GM12872 (cell line): ENCODE measurements around the gene LTA4H.

Experiments
- TF ChIP-seq, protein P1 (sequence below): IDR thresholded peaks from 3 replicates; pipeline ENCODE4 v1.5.1; 2011; ENCODE audit warnings: low read depth, mild to moderate bottlenecking, low read length, moderate library complexity; ENCODE audit not compliant: insufficient read depth

Gene LTA4H

GRCh38 chr12:96036765-96037455 is 1.5 kb upstream of the LTA4H start:
- TF ChIP-seq, protein P1, sequence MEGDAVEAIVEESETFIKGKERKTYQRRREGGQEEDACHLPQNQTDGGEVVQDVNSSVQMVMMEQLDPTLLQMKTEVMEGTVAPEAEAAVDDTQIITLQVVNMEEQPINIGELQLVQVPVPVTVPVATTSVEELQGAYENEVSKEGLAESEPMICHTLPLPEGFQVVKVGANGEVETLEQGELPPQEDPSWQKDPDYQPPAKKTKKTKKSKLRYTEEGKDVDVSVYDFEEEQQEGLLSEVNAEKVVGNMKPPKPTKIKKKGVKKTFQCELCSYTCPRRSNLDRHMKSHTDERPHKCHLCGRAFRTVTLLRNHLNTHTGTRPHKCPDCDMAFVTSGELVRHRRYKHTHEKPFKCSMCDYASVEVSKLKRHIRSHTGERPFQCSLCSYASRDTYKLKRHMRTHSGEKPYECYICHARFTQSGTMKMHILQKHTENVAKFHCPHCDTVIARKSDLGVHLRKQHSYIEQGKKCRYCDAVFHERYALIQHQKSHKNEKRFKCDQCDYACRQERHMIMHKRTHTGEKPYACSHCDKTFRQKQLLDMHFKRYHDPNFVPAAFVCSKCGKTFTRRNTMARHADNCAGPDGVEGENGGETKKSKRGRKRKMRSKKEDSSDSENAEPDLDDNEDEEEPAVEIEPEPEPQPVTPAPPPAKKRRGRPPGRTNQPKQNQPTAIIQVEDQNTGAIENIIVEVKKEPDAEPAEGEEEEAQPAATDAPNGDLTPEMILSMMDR = no peak

DNA sequence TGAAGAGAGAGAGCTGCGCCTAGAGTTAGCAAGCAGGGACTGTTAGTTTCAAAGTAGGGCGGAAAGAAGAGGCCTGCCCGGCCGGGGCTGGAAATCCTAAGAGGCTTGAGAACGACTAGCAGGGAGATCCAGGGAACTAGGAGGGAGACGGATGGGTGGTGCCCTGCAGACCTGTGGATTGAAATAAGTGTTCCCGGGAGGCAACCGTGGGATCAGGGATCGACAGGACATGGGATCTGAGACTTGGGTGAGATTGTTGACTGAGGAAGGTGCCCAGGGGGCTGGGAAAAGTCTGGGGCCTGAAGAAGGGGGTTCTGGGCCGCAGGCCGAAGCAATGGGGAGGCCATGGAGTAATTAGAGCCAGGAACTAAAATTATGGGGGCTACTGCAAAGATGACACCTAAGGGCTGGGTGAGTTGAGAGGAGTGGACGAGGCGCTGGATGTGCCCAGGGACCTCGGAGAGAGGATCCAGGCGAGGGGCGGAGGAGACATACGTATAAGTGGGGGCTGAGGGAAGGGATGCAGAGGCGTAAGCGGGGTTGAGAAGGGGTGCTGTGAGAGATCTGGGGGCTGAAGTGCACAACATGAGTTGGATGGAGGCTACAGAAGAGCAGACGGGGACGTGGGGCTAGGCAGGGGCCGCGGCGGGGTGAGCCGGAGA is 635 bp downstream of the LTA4H start:
- TF ChIP-seq, protein P1 = no peak

- TF ChIP-seq, protein P1 = no peak
Observed at GRCh38 chr12:96033549-96034389, 1.6 kb downstream of the LTA4H start.

- TF ChIP-seq, protein P1 = no peak
Observed at GRCh38 chr12:96029826-96030225, 5.6 kb downstream of the LTA4H start.

DNA sequence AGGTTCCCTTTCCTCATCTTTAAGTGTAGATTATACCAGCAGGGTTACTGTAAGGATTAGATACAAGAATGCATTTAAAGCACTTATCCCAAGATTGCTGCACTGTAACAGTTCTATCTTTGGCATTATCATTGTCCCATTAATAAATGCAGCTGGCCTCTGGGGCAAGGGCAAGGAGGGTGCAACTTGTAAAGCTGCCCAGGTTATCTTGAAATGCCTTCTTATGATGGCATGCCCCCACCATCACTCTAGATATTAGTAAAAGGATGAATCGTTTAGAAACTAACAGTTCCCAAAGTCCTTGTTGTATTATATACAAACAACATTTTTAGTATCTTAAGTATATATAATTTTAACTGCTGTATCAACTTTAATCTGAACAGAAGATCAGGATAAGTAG is 6.8 kb downstream of the LTA4H start:
- TF ChIP-seq, protein P1 = no peak

- TF ChIP-seq, protein P1 = no peak
Observed at GRCh38 chr12:96026331-96026730, 9.1 kb downstream of the LTA4H start.

- TF ChIP-seq, protein P1 = no peak
Observed at GRCh38 chr12:96025518-96025917, 9.9 kb downstream of the LTA4H start.
